ENCODE results near the gene IFNA14.

DNA sequence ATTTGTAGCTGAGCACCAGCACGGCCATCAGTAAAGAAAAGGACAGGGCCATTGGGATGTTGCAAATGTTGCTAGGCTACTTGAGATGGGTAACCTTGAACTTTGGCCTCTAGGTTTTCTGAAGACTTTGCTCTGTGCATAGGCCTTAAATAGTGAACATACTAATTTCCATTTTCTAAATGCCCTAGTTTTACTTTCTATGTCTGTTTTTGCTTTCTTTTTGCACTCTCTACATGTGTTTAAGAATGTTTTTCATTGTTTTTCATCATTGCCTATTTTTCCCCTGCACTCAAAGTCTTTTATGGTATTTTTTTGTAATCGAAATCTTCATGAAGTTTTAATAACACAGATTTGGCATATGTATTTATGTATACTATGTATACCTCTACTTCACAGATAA is 11.7 kb downstream of the IFNA14 start, which contains the start of gene IFNA17:
- TF ChIP-seq, protein P1, sequence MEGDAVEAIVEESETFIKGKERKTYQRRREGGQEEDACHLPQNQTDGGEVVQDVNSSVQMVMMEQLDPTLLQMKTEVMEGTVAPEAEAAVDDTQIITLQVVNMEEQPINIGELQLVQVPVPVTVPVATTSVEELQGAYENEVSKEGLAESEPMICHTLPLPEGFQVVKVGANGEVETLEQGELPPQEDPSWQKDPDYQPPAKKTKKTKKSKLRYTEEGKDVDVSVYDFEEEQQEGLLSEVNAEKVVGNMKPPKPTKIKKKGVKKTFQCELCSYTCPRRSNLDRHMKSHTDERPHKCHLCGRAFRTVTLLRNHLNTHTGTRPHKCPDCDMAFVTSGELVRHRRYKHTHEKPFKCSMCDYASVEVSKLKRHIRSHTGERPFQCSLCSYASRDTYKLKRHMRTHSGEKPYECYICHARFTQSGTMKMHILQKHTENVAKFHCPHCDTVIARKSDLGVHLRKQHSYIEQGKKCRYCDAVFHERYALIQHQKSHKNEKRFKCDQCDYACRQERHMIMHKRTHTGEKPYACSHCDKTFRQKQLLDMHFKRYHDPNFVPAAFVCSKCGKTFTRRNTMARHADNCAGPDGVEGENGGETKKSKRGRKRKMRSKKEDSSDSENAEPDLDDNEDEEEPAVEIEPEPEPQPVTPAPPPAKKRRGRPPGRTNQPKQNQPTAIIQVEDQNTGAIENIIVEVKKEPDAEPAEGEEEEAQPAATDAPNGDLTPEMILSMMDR (conservative IDR thresholded peaks at IDR 0.05; ENCODE audit: low read depth in 2 of 2) = no peak
- TF ChIP-seq, protein P2, sequence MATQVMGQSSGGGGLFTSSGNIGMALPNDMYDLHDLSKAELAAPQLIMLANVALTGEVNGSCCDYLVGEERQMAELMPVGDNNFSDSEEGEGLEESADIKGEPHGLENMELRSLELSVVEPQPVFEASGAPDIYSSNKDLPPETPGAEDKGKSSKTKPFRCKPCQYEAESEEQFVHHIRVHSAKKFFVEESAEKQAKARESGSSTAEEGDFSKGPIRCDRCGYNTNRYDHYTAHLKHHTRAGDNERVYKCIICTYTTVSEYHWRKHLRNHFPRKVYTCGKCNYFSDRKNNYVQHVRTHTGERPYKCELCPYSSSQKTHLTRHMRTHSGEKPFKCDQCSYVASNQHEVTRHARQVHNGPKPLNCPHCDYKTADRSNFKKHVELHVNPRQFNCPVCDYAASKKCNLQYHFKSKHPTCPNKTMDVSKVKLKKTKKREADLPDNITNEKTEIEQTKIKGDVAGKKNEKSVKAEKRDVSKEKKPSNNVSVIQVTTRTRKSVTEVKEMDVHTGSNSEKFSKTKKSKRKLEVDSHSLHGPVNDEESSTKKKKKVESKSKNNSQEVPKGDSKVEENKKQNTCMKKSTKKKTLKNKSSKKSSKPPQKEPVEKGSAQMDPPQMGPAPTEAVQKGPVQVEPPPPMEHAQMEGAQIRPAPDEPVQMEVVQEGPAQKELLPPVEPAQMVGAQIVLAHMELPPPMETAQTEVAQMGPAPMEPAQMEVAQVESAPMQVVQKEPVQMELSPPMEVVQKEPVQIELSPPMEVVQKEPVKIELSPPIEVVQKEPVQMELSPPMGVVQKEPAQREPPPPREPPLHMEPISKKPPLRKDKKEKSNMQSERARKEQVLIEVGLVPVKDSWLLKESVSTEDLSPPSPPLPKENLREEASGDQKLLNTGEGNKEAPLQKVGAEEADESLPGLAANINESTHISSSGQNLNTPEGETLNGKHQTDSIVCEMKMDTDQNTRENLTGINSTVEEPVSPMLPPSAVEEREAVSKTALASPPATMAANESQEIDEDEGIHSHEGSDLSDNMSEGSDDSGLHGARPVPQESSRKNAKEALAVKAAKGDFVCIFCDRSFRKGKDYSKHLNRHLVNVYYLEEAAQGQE (IDR thresholded peaks at IDR 0.05; ENCODE audit: unreplicated experiment) = no peak
- TF ChIP-seq EZH2phosphoT487 (IDR thresholded peaks at IDR 0.05; ENCODE audit: unreplicated experiment) = no peak
- TF ChIP-seq ZNF331 (CRISPR knock-in tag; IDR thresholded peaks at IDR 0.05; ENCODE audit: low read depth) = no peak
- TF ChIP-seq EZH2 (IDR thresholded peaks at IDR 0.05; ENCODE audit: low read depth, unreplicated experiment) = no peak
